ENCODE measurements around the gene CENPB. TPM values are rescaled to one million over a fixed set of nuclear protein-coding genes. Genes with fewer than 3 reads are reported as not detected.

Gene CENPB
- total and polyA plus RNA-seq, 10 of the 15 experiments (the other 5 are each of a cell fraction or from before 2014, with no cell fraction given), result 0.16 to 71.2 (median 14.0) TPM

DNA sequence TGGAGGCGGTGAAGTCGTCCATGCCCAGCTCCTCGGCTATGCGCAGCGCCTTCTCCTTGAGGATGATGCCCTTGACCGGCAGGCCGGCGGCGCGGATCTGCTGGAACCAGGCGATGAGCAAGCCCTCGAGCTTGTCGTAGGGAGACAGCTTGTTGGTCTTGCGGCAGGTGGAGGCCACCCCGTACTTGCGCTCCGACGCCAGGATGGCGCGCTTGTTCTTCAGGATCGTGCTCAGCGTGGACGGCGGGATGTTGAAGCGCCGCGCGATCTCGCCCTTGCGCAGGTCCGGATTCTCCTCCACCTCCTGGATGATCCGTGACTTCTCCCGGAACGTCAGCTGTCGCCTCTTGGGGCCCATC lies 435 bp downstream of the CENPB start:
- CTCF ChIA-PET, result interaction anchor here (1.1 to 4.8 kb wide), 8 partner anchors 18 to 299 kb away, joined by 4 to 85 read pairs (median 10); partner anchors contain the start of genes ADISSP and AP5S1
- RAD21 ChIA-PET (ENCODE audit: unreplicated experiment), result interaction anchor here (1.0 to 5.2 kb wide), 12 partner anchors 9 to 299 kb away, joined by 3 to 31 read pairs (median 4); partner anchors contain the start of genes AP5S1 and CDC25B
- H3K36me3 ChIP-seq (ENCODE audit: control insufficient read depth in 2 of 2, insufficient read depth in 2 of 2, low read length in 1 of 2), result no peaks in the 10 kb centered on the region
- 9% methylated on average over 33 of the region's 35 CpGs for WGBS (ENCODE audit: insufficient coverage, insufficient replicate concordance, low lambda C conversion rate, missing lambda C conversion rate)
- peak; percentile 10; the same call in 2 of the 3 replicates for ATAC-seq
- peak overlapping the region; percentile 74 for H3K9ac ChIP-seq (ENCODE audit: control insufficient read depth, insufficient read depth, low read length)
- intact Hi-C loops (cut with micrococcal nuclease; ENCODE audit: unreplicated experiment) (loop anchor here (2.0 to 10.0 kb wide), 3 partner anchors 69 to 296 kb away; partner anchors contain the start of gene RNF24), in situ Hi-C loops (cut with MboI) (no loop called here)
- no peaks in the 10 kb centered on the region for H3K27me3 ChIP-seq (replicated peaks in 1 of 2; ENCODE audit: control insufficient read depth in 2 of 2, insufficient read depth in 2 of 2, low read length in 1 of 2)
- H2AFZ ChIP-seq (ENCODE audit: control insufficient read depth, low read depth, low read length), result peak overlapping the region; percentile 55
- H3K4me1 ChIP-seq (ENCODE audit: control insufficient read depth, insufficient read depth, low read length), result peaks cover 17% of the 10 kb centered on the region
- peak overlapping the region; percentile 50 for H3K27ac ChIP-seq (ENCODE audit: control insufficient read depth, insufficient read depth)
- TF ChIP-seq RB1 (IDR thresholded peaks at IDR 0.05; ENCODE audit: borderline replicate concordance) (0 out of 2 replicates have a peak, but pooled peaks have one; percentile 23), NBN (IDR thresholded peaks at IDR 0.05) (no peak), ZSCAN29 (IDR thresholded peaks at IDR 0.05) (no peak), POLR2A (IDR thresholded peaks at IDR 0.05; ENCODE audit: low read depth, low read length) (peak; percentile 57; the same call in 1 of the 2 replicates), KDM1A (IDR thresholded peaks at IDR 0.05; ENCODE audit: borderline replicate concordance) (no peak), JUNB (IDR thresholded peaks at IDR 0.05) (no peak), MEF2A (IDR thresholded peaks at IDR 0.05; ENCODE audit: insufficient read depth, low read depth, low read length) (no peak), LARP7 (IDR thresholded peaks at IDR 0.05) (peak; percentile 54; the same call in 1 of the 2 replicates), RELA (IDR thresholded peaks at IDR 0.05; ENCODE audit: borderline replicate concordance, partially characterized antibody) (no peak), POLR2AphosphoS5 (IDR thresholded peaks at IDR 0.05; ENCODE audit: low read length) (no peak), CHD4 (IDR thresholded peaks at IDR 0.05) (no peak), HDGF (IDR thresholded peaks at IDR 0.05) (0 out of 2 replicates have a peak, but pooled peaks have one; percentile 33), PML (IDR thresholded peaks at IDR 0.05; ENCODE audit: low read length) (no peak)
- TF ChIP-seq, protein P1, sequence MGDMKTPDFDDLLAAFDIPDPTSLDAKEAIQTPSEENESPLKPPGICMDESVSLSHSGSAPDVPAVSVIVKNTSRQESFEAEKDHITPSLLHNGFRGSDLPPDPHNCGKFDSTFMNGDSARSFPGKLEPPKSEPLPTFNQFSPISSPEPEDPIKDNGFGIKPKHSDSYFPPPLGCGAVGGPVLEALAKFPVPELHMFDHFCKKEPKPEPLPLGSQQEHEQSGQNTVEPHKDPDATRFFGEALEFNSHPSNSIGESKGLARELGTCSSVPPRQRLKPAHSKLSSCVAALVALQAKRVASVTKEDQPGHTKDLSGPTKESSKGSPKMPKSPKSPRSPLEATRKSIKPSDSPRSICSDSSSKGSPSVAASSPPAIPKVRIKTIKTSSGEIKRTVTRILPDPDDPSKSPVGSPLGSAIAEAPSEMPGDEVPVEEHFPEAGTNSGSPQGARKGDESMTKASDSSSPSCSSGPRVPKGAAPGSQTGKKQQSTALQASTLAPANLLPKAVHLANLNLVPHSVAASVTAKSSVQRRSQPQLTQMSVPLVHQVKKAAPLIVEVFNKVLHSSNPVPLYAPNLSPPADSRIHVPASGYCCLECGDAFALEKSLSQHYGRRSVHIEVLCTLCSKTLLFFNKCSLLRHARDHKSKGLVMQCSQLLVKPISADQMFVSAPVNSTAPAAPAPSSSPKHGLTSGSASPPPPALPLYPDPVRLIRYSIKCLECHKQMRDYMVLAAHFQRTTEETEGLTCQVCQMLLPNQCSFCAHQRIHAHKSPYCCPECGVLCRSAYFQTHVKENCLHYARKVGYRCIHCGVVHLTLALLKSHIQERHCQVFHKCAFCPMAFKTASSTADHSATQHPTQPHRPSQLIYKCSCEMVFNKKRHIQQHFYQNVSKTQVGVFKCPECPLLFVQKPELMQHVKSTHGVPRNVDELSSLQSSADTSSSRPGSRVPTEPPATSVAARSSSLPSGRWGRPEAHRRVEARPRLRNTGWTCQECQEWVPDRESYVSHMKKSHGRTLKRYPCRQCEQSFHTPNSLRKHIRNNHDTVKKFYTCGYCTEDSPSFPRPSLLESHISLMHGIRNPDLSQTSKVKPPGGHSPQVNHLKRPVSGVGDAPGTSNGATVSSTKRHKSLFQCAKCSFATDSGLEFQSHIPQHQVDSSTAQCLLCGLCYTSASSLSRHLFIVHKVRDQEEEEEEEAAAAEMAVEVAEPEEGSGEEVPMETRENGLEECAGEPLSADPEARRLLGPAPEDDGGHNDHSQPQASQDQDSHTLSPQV (IDR thresholded peaks at IDR 0.05), result no peak
- TF ChIP-seq, protein P2, sequence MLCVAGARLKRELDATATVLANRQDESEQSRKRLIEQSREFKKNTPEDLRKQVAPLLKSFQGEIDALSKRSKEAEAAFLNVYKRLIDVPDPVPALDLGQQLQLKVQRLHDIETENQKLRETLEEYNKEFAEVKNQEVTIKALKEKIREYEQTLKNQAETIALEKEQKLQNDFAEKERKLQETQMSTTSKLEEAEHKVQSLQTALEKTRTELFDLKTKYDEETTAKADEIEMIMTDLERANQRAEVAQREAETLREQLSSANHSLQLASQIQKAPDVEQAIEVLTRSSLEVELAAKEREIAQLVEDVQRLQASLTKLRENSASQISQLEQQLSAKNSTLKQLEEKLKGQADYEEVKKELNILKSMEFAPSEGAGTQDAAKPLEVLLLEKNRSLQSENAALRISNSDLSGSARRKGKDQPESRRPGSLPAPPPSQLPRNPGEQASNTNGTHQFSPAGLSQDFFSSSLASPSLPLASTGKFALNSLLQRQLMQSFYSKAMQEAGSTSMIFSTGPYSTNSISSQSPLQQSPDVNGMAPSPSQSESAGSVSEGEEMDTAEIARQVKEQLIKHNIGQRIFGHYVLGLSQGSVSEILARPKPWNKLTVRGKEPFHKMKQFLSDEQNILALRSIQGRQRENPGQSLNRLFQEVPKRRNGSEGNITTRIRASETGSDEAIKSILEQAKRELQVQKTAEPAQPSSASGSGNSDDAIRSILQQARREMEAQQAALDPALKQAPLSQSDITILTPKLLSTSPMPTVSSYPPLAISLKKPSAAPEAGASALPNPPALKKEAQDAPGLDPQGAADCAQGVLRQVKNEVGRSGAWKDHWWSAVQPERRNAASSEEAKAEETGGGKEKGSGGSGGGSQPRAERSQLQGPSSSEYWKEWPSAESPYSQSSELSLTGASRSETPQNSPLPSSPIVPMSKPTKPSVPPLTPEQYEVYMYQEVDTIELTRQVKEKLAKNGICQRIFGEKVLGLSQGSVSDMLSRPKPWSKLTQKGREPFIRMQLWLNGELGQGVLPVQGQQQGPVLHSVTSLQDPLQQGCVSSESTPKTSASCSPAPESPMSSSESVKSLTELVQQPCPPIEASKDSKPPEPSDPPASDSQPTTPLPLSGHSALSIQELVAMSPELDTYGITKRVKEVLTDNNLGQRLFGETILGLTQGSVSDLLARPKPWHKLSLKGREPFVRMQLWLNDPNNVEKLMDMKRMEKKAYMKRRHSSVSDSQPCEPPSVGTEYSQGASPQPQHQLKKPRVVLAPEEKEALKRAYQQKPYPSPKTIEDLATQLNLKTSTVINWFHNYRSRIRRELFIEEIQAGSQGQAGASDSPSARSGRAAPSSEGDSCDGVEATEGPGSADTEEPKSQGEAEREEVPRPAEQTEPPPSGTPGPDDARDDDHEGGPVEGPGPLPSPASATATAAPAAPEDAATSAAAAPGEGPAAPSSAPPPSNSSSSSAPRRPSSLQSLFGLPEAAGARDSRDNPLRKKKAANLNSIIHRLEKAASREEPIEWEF (IDR thresholded peaks at IDR 0.05; ENCODE audit: insufficient replicate concordance, low read depth, low read length), result no peak
- no peak for DNase-seq (ENCODE audit: low read depth, low spot score)
- H3K9me3 ChIP-seq (replicated peaks; ENCODE audit: control insufficient read depth, insufficient read depth, low read length), result no peaks in the 10 kb centered on the region
- SMC1A ChIA-PET (ENCODE audit: uncharacterized antibody, unreplicated experiment), result interaction anchor here (0.8 to 4.6 kb wide), 5 partner anchors 9 to 299 kb away, joined by 3 to 43 read pairs (median 4); partner anchors contain the start of gene AP5S1
- H3K79me2 ChIP-seq (ENCODE audit: control insufficient read depth, insufficient read depth, low read length), result peaks cover 14% of the 10 kb centered on the region
- H4K20me1 ChIP-seq (ENCODE audit: control insufficient read depth, insufficient read depth), result no peaks in the 10 kb centered on the region
- BruUV-seq (replicated peaks), result no TSS peak
- no peak for FAIRE-seq
- peak overlapping the region; percentile 72 for H3K4me2 ChIP-seq (ENCODE audit: control insufficient read depth, insufficient read depth)
- peak overlapping the region; percentile 82 for H3K4me3 ChIP-seq
- POLR2A ChIA-PET, result interaction anchor here (1.0 to 2.4 kb wide), 3 partner anchors 14 to 58 kb away, joined by 3 to 12 read pairs (median 5); partner anchors contain the start of gene AP5S1
